AG08396 (cell line): ENCODE data around the gene KRTAP4-9.
"Not testable (repeated sequence)": the region's sequence is repeated elsewhere in the genome, so short reads cannot be mapped to it uniquely, and the experiment has no call there.

Experiments
- DNase-seq: peaks from one replicate; pipeline ENCODE4 v3.0.0; 2012; ENCODE audit warnings: low spot score, mixed read lengths

KRTAP4-9 gene

GRCh38 chr17:41131979-41132378, 26.8 kb downstream of the KRTAP4-9 start:
- DNase-seq = peak; percentile 12

GRCh38 chr17:41133880-41134735, 28.9 kb downstream of the KRTAP4-9 start:
- DNase-seq = peak; percentile 14

- DNase-seq = not testable (repeated sequence)
Measured at GRCh38 chr17:41139865-41140264, 34.7 kb downstream of the KRTAP4-9 start.

GRCh38 chr17:41140360-41141131, 35.4 kb downstream of the KRTAP4-9 start, which contains the start of gene KRTAP4-6:
KRTAP4-6 (minus strand) TSS chr17:41140544; CDS start chr17:41140487, 57 bp downstream.
- DNase-seq = peak; percentile 49

DNA sequence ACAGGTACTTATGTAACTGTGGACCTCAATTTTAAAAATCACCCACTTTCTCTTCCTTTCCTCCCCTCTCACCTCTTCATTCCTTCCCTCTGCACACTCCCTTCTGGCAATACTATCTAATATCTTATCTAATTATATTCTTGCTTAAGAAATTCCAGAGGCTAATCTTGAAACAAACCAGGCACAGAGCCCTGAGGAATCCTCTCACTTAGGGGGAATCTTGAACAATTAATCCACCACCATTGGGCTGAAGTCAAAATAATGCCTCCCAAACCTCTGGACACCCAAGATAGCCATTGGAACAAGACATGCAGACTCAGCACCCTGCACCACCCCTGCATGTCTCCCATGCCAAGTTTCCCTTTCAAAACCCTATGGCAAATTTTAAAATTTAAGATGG, 36.2 kb downstream of the KRTAP4-9 start:
- no peak for DNase-seq

DNA sequence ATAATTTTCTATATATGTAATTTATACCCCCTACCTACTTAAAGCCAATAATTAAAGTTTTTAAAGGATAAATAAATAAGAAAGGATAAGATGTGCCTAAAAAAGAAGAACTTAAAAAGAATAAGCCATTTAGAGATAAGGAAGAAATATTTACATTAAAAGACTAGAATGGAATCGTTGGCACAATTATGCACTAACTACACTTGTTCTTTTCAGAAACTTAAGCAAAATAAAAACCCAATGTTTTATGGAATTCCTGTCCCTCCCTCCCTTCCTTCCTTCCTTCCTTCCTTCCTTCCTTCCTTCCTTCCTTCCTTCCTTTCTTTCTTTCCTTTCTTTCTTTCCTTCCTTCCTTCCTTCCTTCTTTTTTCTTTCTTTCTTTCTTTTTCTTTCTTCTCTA, 39.7 kb downstream of the KRTAP4-9 start:
- DNase-seq = no peak

DNA sequence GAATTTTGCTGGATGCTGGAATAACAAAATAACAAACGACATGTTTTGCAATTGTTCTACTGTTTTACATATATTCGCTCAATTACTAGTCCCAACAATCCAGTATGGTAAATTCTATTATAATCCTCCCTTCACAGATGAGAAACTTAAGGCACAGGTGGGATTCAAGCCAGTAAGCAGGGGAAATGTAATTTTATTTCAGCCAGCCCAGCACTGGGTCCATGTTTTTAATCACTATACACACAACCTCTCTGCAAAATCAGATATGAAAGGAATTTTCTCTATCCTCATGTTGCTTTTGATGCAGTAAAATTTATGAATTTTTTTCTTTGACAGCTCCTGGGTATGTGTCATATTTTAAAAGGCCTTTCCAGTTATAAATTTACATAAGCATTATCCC, 40.1 kb downstream of the KRTAP4-9 start:
- DNase-seq = no peak

DNA sequence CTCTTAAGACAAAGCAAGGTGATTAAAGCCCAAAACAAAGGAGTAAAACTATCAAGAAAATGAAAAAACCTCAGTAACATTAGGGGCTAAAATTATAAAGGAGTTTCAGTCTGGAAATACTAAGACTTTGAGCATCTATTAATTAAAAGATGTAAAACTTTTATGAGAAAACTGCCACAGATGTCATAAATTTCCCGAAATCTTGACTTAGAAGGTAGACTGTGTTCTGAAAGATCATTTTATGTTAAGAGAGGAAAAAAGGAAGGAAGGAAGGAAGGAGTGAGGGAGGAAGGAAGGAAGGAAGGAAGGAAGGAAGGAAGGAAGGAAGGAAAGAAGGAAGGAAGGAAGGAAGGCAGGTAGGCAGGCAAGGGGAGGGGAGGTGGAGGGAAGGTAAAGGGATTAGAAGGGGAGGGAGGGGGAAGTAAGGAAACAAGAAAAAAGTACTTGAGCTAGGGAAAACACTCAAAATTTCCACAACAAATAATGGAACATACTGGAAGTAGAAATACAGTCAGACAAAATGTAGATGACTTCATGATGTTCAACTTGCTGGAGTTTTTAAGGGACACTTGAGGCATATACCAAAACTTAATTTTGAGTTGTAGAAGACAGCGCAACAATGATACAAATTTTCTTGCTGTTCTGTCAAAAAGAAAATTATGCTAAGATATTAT, 42.5 kb downstream of the KRTAP4-9 start:
- DNase-seq = no peak

DNA sequence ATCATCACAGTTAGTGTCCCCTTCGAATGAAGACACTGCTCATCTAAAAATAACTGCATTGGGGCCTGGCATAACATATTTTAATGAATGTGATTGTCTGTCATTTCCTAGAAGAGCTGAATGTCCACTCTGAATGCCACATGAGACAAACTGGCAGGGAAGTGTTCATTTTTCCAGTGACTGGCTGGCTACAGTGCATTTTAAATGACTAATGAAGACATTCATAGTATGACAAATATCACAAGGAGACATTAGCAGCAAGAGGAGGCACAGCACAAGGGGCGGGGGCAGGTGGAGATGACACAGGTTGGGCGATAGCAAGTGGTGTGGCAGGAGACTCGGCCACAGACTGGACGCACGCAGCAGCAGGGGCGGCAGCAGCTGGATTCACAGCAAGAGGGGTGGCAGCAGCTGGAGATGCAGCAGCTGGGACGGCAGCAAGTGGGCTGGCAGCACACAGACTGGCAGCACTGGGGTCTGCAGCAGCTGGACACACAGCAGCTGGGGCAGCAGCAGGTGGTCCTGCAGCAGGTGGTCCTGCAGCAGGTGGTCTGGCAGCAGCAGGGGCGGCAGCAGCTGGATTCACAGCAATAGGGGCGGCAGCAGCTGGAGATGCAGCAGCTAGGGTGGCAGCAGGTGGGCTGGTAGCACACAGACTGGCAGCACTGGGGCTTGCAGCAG, 43.9 kb downstream of the KRTAP4-9 start:
- DNase-seq = not testable (repeated sequence)

GRCh38 chr17:41149652-41149985, 44.4 kb downstream of the KRTAP4-9 start, which contains the start of gene KRTAP4-5:
KRTAP4-5 (minus strand) TSS chr17:41149825; CDS start chr17:41149767, 58 bp downstream.
- no peak for DNase-seq

- DNase-seq = no peak
Measured at GRCh38 chr17:41150026-41150425, 44.8 kb downstream of the KRTAP4-9 start.

DNA sequence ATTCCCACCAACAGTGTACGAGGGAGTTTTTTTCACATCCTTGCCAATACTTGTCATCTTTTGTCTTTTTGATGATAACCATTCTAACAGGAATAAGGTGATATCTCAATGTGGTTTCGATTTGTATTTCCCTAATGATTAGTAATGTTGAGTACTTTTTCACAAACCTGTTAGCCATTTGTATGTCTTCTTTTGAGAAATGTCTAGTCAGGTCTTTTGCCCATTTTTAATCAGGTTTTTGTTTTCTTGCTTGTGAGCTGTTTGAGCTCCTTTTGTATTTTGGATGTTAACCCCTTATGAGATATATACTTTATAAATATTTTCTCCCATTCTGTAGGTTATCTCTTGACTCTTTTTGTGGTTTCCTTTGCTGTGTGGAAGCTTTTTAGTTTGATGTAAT, 46.3 kb downstream of the KRTAP4-9 start:
- DNase-seq = no peak

DNA sequence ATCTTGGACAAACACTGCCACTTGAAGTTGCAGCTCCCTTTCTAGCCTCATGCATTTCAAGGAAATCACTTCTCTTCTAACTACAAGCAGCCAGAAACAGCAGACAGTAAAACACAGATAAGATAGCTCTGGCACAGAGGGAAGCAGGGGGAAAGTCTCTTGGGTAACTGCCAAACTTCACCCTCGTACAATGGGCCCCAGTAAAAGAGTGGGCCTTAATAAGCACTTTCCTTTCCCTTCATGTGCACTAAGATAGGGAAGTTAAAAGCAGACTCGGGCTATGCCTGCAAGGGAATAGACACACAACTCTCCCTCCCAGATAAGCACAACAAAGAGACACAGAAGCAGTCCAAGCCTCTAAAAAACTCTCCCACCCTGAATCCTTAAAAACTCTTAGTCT, 48.7 kb downstream of the KRTAP4-9 start:
- DNase-seq = no peak
